Testis (tissue), 2 donors: ENCODE data around the gene GRID1.

Experiments used
- CTCF ChIP-seq, 3 experiments: fragments of 450-650 bp in 2 of 3; fragments of 200-600 bp in 1 of 3; sonication (generic) in 1 of 3; IDR thresholded peaks; one replicate each; pipeline ENCODE4 v1.5.1; 2016 to 2019; ENCODE audit warnings: antibody characterized with exemption in 3 of 3, mild to moderate bottlenecking in 2 of 3, moderate library complexity in 1 of 3
- POLR2A ChIP-seq: fragments of 450-650 bp; IDR thresholded peaks from one replicate; pipeline ENCODE4 v1.6.1; 2017; ENCODE audit warnings: antibody characterized with exemption, mild to moderate bottlenecking, moderate library complexity

DNA sequence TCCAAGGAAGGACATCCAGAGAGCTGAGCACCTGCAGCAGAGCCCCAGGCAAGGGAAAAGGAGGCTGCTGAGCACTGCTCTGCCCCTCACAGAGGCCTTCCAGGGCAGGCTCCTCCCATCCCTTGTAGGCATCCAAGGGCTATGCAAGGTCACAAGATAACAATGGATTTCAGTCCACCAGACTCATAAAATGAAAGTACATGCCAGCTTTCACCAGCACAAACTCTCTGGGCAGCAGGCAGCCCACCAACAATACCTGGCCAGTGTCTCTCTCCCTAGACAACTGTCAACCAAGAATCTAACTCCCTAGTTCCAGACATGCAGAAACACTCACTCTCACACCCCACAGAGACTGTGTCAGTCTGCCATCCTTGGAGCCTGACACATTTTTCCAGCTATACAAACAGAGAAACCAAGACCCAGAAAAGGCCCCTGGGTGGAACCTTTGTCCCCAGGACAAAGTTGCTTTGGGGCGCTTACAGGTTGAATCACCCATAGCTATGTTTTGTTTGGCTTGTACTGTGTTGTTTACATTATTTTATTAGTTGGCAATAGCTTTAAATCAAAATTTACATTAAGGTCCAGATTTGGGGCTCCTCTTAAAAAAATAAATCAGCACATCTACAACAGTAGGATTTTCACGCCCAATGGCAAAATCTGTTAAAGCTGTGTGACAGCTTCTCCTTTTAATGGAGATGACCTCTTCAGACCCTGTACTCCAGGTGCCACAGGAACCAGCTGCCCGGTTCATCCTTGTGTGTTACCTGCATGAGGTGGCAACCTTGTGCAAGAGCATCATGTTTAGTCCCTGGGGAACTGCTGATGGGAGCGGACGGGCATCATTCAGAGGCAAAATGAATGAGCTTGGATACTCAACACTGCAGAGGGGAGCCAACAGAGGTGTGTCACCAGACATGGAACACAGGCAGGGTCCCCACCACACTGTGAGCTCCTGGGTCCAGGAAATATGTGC is 5.2 kb downstream of the GRID1 start:
- TF ChIP-seq CTCF (IDR thresholded peaks at IDR 0.05) (no peak), POLR2A (no peak)
